Loucy (cell line): ENCODE measurements around the gene LRP1-AS.

Experiments
- H2AFZ ChIP-seq: fragments of 200-600 bp; sonication (generic); 2 replicates; pipeline ENCODE4 v1.6.0; 2016; ENCODE audit warnings: antibody characterized with exemption, mild to moderate bottlenecking, low read length, moderate library complexity
- H3F3A ChIP-seq: fragments of 200-600 bp; 2 replicates; pipeline ENCODE4 v1.6.0; 2016; ENCODE audit warnings: antibody characterized with exemption, low read depth, mild to moderate bottlenecking
- H3K27me3 ChIP-seq: fragments of 200-600 bp; sonication (generic); 2 replicates; pipeline ENCODE4 v1.6.1; 2014; ENCODE audit warnings: low read length, mild to moderate bottlenecking; ENCODE audit not compliant: insufficient read depth, poor library complexity, severe bottlenecking
- H3K36me3 ChIP-seq: fragments of 200-600 bp; sonication (generic); 2 replicates; pipeline ENCODE4 v1.6.1; 2016; ENCODE audit warnings: low read length; ENCODE audit not compliant: insufficient read depth
- H3K4me1 ChIP-seq: fragments of 200-600 bp; sonication (generic); 2 replicates; pipeline ENCODE4 v1.5.1; 2014; ENCODE audit warnings: low read length, mild to moderate bottlenecking; ENCODE audit not compliant: insufficient read depth, poor library complexity, severe bottlenecking
- H3K4me2 ChIP-seq: fragments of 200-600 bp; sonication (generic); 2 replicates; pipeline ENCODE4 v1.6.0; 2014; ENCODE audit warnings: antibody characterized with exemption, low read length, low read depth, mild to moderate bottlenecking; ENCODE audit not compliant: poor library complexity, severe bottlenecking
- H3K4me3 ChIP-seq: fragments of 200-600 bp; sonication (generic); 2 replicates; pipeline ENCODE4 v1.5.1; 2014; ENCODE audit warnings: low read length, mild to moderate bottlenecking, mixed read lengths; ENCODE audit not compliant: poor library complexity, severe bottlenecking
- H3K79me2 ChIP-seq: fragments of 200-600 bp; sonication (generic); 2 replicates; pipeline ENCODE4 v1.6.1; 2014; ENCODE audit warnings: low read length; ENCODE audit not compliant: insufficient read depth
- H3K9ac ChIP-seq: fragments of 200-600 bp; sonication (generic); 2 replicates; pipeline ENCODE4 v1.6.0; 2014; ENCODE audit warnings: mild to moderate bottlenecking, low read depth, low read length, moderate library complexity; ENCODE audit not compliant: poor library complexity, severe bottlenecking
- H3K9me2 ChIP-seq: fragments of 200-600 bp; sonication (generic); replicated peaks from 2 replicates; pipeline ENCODE4 v1.6.1; 2016; ENCODE audit warnings: low read depth, low read length, mixed read lengths
- H3K9me3 ChIP-seq: fragments of 200-600 bp; sonication (generic); 2 replicates; pipeline ENCODE4 v1.6.1; 2014; ENCODE audit warnings: mild to moderate bottlenecking, antibody characterized with exemption, low read length, low read depth; ENCODE audit not compliant: insufficient read depth
- H4K20me1 ChIP-seq: fragments of 200-600 bp; sonication (generic); 2 replicates; pipeline ENCODE4 v1.6.0; 2014; ENCODE audit warnings: antibody characterized with exemption, low read length, mild to moderate bottlenecking; ENCODE audit not compliant: insufficient read depth, poor library complexity, severe bottlenecking
- EZH2phosphoT487 ChIP-seq: fragments of 200-600 bp; IDR thresholded peaks from 2 replicates; pipeline ENCODE4 v1.6.1; 2018; ENCODE audit warnings: antibody characterized with exemption, mild to moderate bottlenecking, moderate library complexity, borderline replicate concordance
- TF ChIP-seq, protein P1 (sequence below): fragments of 200-600 bp; sonication (generic); conservative IDR thresholded peaks from 2 replicates; pipeline ENCODE4 v1.5.1; 2014; ENCODE audit warnings: mild to moderate bottlenecking, antibody characterized with exemption, low read length

LRP1-AS gene

DNA sequence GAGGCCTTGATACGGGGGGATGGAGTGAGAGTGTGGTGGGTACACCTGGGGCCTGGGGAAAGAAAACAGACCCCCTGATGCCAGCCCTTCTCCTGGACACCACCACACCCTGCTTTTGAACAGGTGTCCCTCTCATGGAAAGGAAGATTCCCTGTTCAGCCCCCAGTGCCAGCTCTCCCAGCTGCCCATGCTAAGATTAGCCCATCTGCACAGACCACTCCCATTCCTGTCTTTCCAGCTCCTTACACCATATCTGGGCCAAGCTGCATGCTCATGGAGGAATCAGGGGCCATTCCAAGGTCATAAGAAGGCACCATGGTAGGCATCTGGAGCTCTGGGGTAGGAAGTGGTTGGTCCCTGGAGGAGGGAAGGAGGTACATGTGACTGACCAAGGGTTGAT lies 48.9 kb downstream of the LRP1-AS start:
- H3F3A ChIP-seq, result no peaks in the 10 kb centered on the region
- no peak overlapping the region for H3K4me2 ChIP-seq

DNA sequence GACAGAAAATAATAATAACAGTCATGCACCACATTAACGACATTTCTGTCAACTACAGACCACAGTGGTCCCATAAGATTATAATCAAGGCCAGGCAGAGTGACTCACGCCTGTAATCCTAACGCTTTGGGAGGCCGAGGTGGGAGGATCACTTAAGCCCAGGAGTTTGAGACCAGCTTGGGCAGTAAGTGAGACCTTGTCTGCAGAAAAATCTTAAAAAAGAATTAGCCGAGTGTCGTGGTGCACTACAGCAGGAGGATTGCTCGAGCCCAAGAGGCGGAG lies 49.9 kb downstream of the LRP1-AS start:
- H3F3A ChIP-seq, result no peaks in the 10 kb centered on the region
- H3K79me2 ChIP-seq, result no peaks in the 10 kb centered on the region
- H3K36me3 ChIP-seq, result peaks cover 5% of the 10 kb centered on the region; the same call in 1 of the 2 replicates
- no peaks in the 10 kb centered on the region for H3K9me2 ChIP-seq
- H3K4me3 ChIP-seq, result no peak overlapping the region
- TF ChIP-seq, protein P1, sequence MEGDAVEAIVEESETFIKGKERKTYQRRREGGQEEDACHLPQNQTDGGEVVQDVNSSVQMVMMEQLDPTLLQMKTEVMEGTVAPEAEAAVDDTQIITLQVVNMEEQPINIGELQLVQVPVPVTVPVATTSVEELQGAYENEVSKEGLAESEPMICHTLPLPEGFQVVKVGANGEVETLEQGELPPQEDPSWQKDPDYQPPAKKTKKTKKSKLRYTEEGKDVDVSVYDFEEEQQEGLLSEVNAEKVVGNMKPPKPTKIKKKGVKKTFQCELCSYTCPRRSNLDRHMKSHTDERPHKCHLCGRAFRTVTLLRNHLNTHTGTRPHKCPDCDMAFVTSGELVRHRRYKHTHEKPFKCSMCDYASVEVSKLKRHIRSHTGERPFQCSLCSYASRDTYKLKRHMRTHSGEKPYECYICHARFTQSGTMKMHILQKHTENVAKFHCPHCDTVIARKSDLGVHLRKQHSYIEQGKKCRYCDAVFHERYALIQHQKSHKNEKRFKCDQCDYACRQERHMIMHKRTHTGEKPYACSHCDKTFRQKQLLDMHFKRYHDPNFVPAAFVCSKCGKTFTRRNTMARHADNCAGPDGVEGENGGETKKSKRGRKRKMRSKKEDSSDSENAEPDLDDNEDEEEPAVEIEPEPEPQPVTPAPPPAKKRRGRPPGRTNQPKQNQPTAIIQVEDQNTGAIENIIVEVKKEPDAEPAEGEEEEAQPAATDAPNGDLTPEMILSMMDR, result no peak
- no peak for TF ChIP-seq EZH2phosphoT487
- H3K9me3 ChIP-seq, result no peaks in the 10 kb centered on the region
- no peak overlapping the region for H2AFZ ChIP-seq
- no peaks in the 10 kb centered on the region for H3K27me3 ChIP-seq
- no peak overlapping the region for H3K9ac ChIP-seq
- H4K20me1 ChIP-seq, result peaks cover 6% of the 10 kb centered on the region
- H3K4me2 ChIP-seq, result no peak overlapping the region
- peaks cover 8% of the 10 kb centered on the region for H3K4me1 ChIP-seq

More for the DNA sequence above, 48.9 kb downstream of the LRP1-AS start:
- no peaks in the 10 kb centered on the region for H3K79me2 ChIP-seq
- peaks cover 3% of the 10 kb centered on the region for H4K20me1 ChIP-seq
- H3K9me3 ChIP-seq, result no peaks in the 10 kb centered on the region
- no peak overlapping the region for H3K4me3 ChIP-seq
- H3K9me2 ChIP-seq, result no peaks in the 10 kb centered on the region
- H2AFZ ChIP-seq, result no peak overlapping the region
- no peaks in the 10 kb centered on the region for H3K27me3 ChIP-seq
- TF ChIP-seq EZH2phosphoT487, result no peak
- TF ChIP-seq, protein P1, result no peak
- no peak overlapping the region for H3K9ac ChIP-seq
- peaks cover 5% of the 10 kb centered on the region; the same call in 1 of the 2 replicates for H3K36me3 ChIP-seq
- H3K4me1 ChIP-seq, result peaks cover 8% of the 10 kb centered on the region

DNA sequence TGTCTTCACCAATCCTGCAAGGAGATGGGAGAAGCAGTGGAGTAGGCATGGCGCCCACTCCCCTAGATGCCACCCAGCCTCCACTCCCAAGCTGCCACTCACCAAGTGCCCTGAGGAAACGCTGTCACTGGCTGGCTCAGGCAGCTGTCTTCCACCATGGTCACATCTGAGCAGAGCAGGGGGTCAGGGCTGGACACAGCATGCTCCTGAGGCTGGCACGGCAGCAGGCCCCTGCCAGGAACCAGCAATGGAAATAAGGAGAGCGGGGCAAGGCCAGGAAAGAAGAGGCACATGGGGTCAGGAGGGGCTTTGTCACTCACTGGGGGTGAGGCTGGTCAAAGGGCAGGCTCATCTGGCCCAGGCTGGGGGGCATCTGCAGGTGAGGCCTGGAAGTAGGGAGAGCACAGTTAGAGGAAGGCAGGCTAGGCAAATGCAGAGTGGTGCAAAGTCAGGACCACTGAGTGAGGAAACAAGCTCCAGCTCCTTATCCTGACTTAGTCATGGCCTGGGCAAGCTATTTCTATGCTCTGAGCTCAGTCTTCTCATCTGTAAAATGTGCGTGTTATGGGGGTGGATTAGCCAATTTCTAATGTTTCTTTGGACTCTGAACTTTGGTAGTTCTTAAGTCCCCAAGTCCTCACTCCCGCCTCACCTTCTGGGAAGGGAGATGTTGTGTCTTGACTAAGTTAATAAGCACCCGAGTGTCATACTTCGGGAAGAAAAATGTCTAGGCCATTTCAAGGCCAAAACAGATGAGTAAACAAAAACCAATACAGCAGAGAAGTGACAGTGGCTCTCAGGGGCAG lies 50.5 kb downstream of the LRP1-AS start:
- Histone ChIP-seq H2AFZ (no peak overlapping the region), H3K4me1 (peaks cover 8% of the 10 kb centered on the region), H3K9me3 (no peaks in the 10 kb centered on the region), H3F3A (peaks cover 2% of the 10 kb centered on the region; the same call in 1 of the 2 replicates), H3K9ac (peak overlapping the region; percentile 34), H3K27me3 (no peaks in the 10 kb centered on the region), H3K4me2 (no peak overlapping the region), H3K4me3 (no peak overlapping the region), H3K36me3 (peaks cover 5% of the 10 kb centered on the region; the same call in 1 of the 2 replicates), H3K79me2 (peaks cover 4% of the 10 kb centered on the region; the same call in 1 of the 2 replicates), H3K9me2 (no peaks in the 10 kb centered on the region), H4K20me1 (peaks cover 6% of the 10 kb centered on the region)
- TF ChIP-seq, protein P1, result no peak
- TF ChIP-seq EZH2phosphoT487, result no peak
